GM18861 (cell line): ENCODE results near the gene SFTA2.
"Not testable (repeated sequence)": the region's sequence is repeated elsewhere in the genome, so short reads cannot be mapped to it uniquely, and the experiment has no call there.

Source experiments
- ATAC-seq: cut with Tn5 transposase; IDR thresholded peaks from one replicate; pipeline ENCODE4 v1.9.1; 2021; ENCODE audit not compliant: unreplicated experiment

Gene SFTA2

GRCh38 chr6:30944051-30944450, 12.1 kb upstream of the SFTA2 start:
- no peak for ATAC-seq

- ATAC-seq = no peak
These were observed 10.5 kb upstream of the SFTA2 start for GRCh38 chr6:30942338-30943060.

- no peak for ATAC-seq
These were observed 8.5 kb upstream of the SFTA2 start, which contains the start of gene MUCL3 for GRCh38 chr6:30940361-30940986. MUCL3 (plus strand) TSS chr6:30940973; CDS start chr6:30941000, 27 bp downstream.

- no peak for ATAC-seq
These were observed 7.5 kb upstream of the SFTA2 start for GRCh38 chr6:30939473-30939872.

- ATAC-seq = no peak
These were observed 6.8 kb upstream of the SFTA2 start for GRCh38 chr6:30938730-30939129.

GRCh38 chr6:30937265-30937664, 5.3 kb upstream of the SFTA2 start:
- no peak for ATAC-seq

GRCh38 chr6:30935018-30935417, 3.0 kb upstream of the SFTA2 start:
- no peak for ATAC-seq

- ATAC-seq = no peak
These were observed 845 bp upstream of the SFTA2 start for GRCh38 chr6:30932665-30933365.

- no peak for ATAC-seq
These were observed 698 bp downstream of the SFTA2 start for GRCh38 chr6:30931272-30931671.

GRCh38 chr6:30930506-30930905, 1.5 kb downstream of the SFTA2 start:
- no peak for ATAC-seq

GRCh38 chr6:30928677-30929076, 3.3 kb downstream of the SFTA2 start:
- no peak for ATAC-seq

- ATAC-seq = not testable (repeated sequence)
These were observed 4.9 kb downstream of the SFTA2 start for GRCh38 chr6:30927080-30927479.

- ATAC-seq = no peak
These were observed 5.3 kb downstream of the SFTA2 start for GRCh38 chr6:30926644-30927043.

GRCh38 chr6:30924040-30924627, 7.8 kb downstream of the SFTA2 start:
- ATAC-seq = not testable (repeated sequence)

GRCh38 chr6:30922447-30922852, 9.5 kb downstream of the SFTA2 start:
- no peak for ATAC-seq

- ATAC-seq = no peak
These were observed 13.3 kb downstream of the SFTA2 start for GRCh38 chr6:30918670-30919069.

- ATAC-seq = no peak
These were observed 14.5 kb downstream of the SFTA2 start for GRCh38 chr6:30917487-30917886.

- ATAC-seq = no peak
These were observed 14.9 kb downstream of the SFTA2 start for GRCh38 chr6:30917041-30917440.

- ATAC-seq = no peak
These were observed 16.4 kb downstream of the SFTA2 start for GRCh38 chr6:30915591-30915946.

GRCh38 chr6:30914854-30915590, 16.9 kb downstream of the SFTA2 start:
- ATAC-seq = no peak
